HepG2 (cell line): ENCODE results near the gene CHD2. TPM values are rescaled to one million over a fixed set of nuclear protein-coding genes. Genes with fewer than 3 reads are reported as not detected.
A peak's percentile ranks its signal among the peaks of the same experiment; 100 is the strongest.

Source experiments
- ATF7 ChIP-seq, 2 experiments: fragments of 450-650 bp in 1 of 2; sonication (generic) in 1 of 2; formaldehyde crosslinking in 1 of 2; IDR thresholded peaks; 2 replicates each; pipeline versions ENCODE4 v1.4.0 to v1.6.1; 2016 to 2020; ENCODE audit warnings: antibody characterized with exemption in 1 of 2, mild to moderate bottlenecking in 1 of 2, missing genetic modification reagents in 1 of 2
- FLYWCH1 ChIP-seq: sonication (generic); formaldehyde crosslinking; IDR thresholded peaks from 2 replicates; pipeline ENCODE4 v1.8.1; 2023; ENCODE audit warnings: mild to moderate bottlenecking, missing genetic modification reagents
- GZF1 ChIP-seq: sonication (generic); formaldehyde crosslinking; IDR thresholded peaks from 2 replicates; pipeline ENCODE4 v1.5.1; 2020; ENCODE audit warnings: mild to moderate bottlenecking, missing genetic modification reagents
- HNF4A ChIP-seq: sonication (generic); formaldehyde crosslinking; IDR thresholded peaks from 2 replicates; pipeline ENCODE4 v1.4.0; 2020; ENCODE audit warnings: missing genetic modification reagents
- KLF11 ChIP-seq: IDR thresholded peaks from 2 replicates; pipeline ENCODE4 v1.6.1; 2016; ENCODE audit warnings: missing compliant biosample characterization
- MEIS2 ChIP-seq: sonication (generic); formaldehyde crosslinking; IDR thresholded peaks from 2 replicates; pipeline ENCODE4 v1.9.0; 2021; ENCODE audit warnings: mild to moderate bottlenecking, missing genetic modification reagents
- MLLT10 ChIP-seq: sonication (generic); formaldehyde crosslinking; IDR thresholded peaks from 2 replicates; pipeline ENCODE4 v1.4.0; 2020; ENCODE audit warnings: missing genetic modification reagents
- POLR2AphosphoS2 ChIP-seq: IDR thresholded peaks from 2 replicates; pipeline ENCODE4 v1.6.1; 2011; ENCODE audit warnings: low read depth, low read length, improper control_type of control experiment
- PTBP1 ChIP-seq: fragments of 200-400 bp; formaldehyde crosslinking; IDR thresholded peaks from 2 replicates; pipeline ENCODE4 v1.6.1; 2018; ENCODE audit warnings: low read length, low read depth; ENCODE audit not compliant: poor library complexity, severe bottlenecking
- RCOR2 ChIP-seq: IDR thresholded peaks from 2 replicates; pipeline ENCODE4 v1.6.1; 2016; ENCODE audit warnings: missing biosample characterization, missing genetic modification reagents
- SMARCC2 ChIP-seq: fragments of 450-650 bp; IDR thresholded peaks from 2 replicates; pipeline ENCODE4 v1.6.1; 2017; ENCODE audit warnings: antibody characterized with exemption, mild to moderate bottlenecking
- ZFX ChIP-seq: sonication (generic); formaldehyde crosslinking; IDR thresholded peaks from 2 replicates; pipeline ENCODE4 v1.4.0; 2020; ENCODE audit warnings: mild to moderate bottlenecking, low read depth, missing genetic modification reagents, moderate library complexity
- ZFY ChIP-seq: sonication (generic); formaldehyde crosslinking; IDR thresholded peaks from 2 replicates; pipeline ENCODE4 v1.4.0; 2020; ENCODE audit warnings: missing genetic modification reagents
- ZKSCAN5 ChIP-seq: sonication (generic); formaldehyde crosslinking; IDR thresholded peaks from 2 replicates; pipeline ENCODE4 v1.5.1; 2020; ENCODE audit warnings: mild to moderate bottlenecking, missing genetic modification reagents
- ZMYM3 ChIP-seq: sonication (generic); formaldehyde crosslinking; IDR thresholded peaks from 2 replicates; pipeline ENCODE4 v1.5.1; 2020; ENCODE audit warnings: mild to moderate bottlenecking, missing genetic modification reagents
- ZNF136 ChIP-seq: sonication (generic); formaldehyde crosslinking; IDR thresholded peaks from 2 replicates; pipeline ENCODE4 v1.8.1; 2022; ENCODE audit warnings: low read depth, mild to moderate bottlenecking, moderate library complexity, missing genetic modification reagents
- ZNF253 ChIP-seq: sonication (generic); formaldehyde crosslinking; IDR thresholded peaks from 2 replicates; pipeline ENCODE4 v1.8.0; 2022; ENCODE audit warnings: mild to moderate bottlenecking, missing genetic modification reagents, borderline replicate concordance
- ZNF354B ChIP-seq: sonication (generic); formaldehyde crosslinking; IDR thresholded peaks from 2 replicates; pipeline ENCODE4 v1.8.0; 2022; ENCODE audit warnings: mild to moderate bottlenecking, missing genetic modification reagents
- ZNF720 ChIP-seq: sonication (generic); formaldehyde crosslinking; IDR thresholded peaks from 2 replicates; pipeline ENCODE4 v1.4.0; 2020; ENCODE audit warnings: missing genetic modification reagents
- polyA plus RNA-seq, 8 experiments: library from polyadenylated mRNA; depleted of rRNA in 3 of 8; stranded (reverse) in 7 of 8; unstranded in 1 of 8; fragments of >200 nt; fragmentation: Illumina TruSeq in 4 of 8; extraction: Trizol in 4 of 8; gene quantifications; 2 replicates each; pipeline versions ENCODE4 v1.2.1 to v1.2.3, GENCODE V29; 2011 to 2016; ENCODE audit warnings: low read depth in 4 of 8, missing spikeins in 1 of 8, mixed read lengths in 1 of 8; ENCODE audit not compliant: insufficient read depth in 1 of 8
- total RNA-seq, 5 experiments: library from RNA; depleted of rRNA; stranded (reverse); fragments of >200 nt; fragmentation: Illumina TruSeq; extraction: Trizol; gene quantifications; 2 replicates each; pipeline ENCODE4 v1.2.3, GENCODE V29; 2016; ENCODE audit warnings: low read depth in 1 of 5
- TF ChIP-seq, protein P1 (sequence below): sonication (generic); formaldehyde crosslinking; IDR thresholded peaks from 2 replicates; pipeline ENCODE4 v1.9.0; 2022; ENCODE audit warnings: low read depth, missing genetic modification reagents
- TF ChIP-seq, protein P2 (sequence below): sonication (generic); formaldehyde crosslinking; conservative IDR thresholded peaks from 2 replicates; pipeline ENCODE4 v1.8.1; 2023; ENCODE audit warnings: missing genetic modification reagents
- TF ChIP-seq, protein P3 (sequence below): sonication (generic); formaldehyde crosslinking; IDR thresholded peaks from 2 replicates; pipeline ENCODE4 v1.5.1; 2020; ENCODE audit warnings: mild to moderate bottlenecking, missing genetic modification reagents
- TF ChIP-seq, protein P4 (sequence below): IDR thresholded peaks from 2 replicates; pipeline ENCODE4 v1.6.1; 2016; ENCODE audit warnings: low read depth, control low read depth

Gene CHD2
- total and polyA plus RNA-seq, 2 of the 13 experiments (the other 11 are each of a cell fraction or from before 2014, with no cell fraction given) = 54.0 to 54.1 TPM

DNA sequence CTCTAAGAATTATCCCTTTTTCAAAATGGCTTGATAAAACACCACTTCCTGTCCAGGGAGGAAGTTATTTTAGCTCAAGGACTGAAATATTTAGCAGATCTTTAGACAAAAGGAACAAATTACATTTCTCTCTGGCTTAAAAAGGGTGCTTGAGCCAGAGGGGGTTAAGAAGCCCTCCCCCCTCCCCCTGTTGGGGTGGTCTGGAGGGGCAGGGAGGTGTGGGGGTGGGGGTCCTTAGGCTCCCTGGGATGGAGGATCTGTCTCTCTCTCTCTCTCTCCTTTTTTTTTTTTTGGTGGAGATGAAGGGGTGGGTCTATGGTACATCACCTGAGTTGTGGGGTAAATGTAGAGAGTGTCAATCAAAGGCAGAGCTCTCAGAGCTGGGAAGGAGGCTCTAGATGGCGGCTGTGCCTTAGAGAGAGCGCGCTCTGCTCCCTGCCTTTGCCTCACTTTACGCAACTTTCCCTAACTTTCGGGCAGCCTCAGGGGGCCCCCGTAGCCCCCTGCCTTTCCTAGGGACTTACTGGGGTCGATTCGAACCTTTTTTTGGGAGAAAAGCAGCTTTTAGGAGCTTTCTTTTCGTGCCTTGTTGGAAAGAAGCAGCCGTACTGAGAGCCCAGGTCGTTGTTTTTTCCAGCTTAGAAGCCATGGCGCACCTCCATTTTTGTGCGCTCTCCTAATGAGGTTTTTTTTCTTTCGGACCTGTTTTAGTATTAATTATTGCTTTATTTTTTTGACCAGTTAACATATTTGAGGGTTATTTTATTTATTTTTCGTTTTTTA lies at the start of gene CHD2 (continued):
- TF ChIP-seq, protein P1, sequence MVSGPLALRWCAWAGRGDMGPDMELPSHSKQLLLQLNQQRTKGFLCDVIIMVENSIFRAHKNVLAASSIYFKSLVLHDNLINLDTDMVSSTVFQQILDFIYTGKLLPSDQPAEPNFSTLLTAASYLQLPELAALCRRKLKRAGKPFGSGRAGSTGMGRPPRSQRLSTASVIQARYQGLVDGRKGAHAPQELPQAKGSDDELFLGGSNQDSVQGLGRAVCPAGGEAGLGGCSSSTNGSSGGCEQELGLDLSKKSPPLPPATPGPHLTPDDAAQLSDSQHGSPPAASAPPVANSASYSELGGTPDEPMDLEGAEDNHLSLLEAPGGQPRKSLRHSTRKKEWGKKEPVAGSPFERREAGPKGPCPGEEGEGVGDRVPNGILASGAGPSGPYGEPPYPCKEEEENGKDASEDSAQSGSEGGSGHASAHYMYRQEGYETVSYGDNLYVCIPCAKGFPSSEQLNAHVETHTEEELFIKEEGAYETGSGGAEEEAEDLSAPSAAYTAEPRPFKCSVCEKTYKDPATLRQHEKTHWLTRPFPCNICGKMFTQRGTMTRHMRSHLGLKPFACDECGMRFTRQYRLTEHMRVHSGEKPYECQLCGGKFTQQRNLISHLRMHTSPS (CRISPR knock-in tag) = no peak
- TF ChIP-seq GZF1 (CRISPR knock-in tag) = no peak
- no peak for TF ChIP-seq ATF7 (IDR thresholded peaks at IDR 0.05)
- TF ChIP-seq ATF7 (CRISPR knock-in tag; IDR thresholded peaks at IDR 0.05) = no peak
- peak; percentile 88; the same call in 1 of the 2 replicates for TF ChIP-seq POLR2AphosphoS2
- no peak for TF ChIP-seq ZNF136
- no peak for TF ChIP-seq PTBP1
- no peak for TF ChIP-seq SMARCC2
- no peak for TF ChIP-seq ZKSCAN5
- no peak for TF ChIP-seq ZNF720 (CRISPR knock-in tag)
- TF ChIP-seq, protein P2, sequence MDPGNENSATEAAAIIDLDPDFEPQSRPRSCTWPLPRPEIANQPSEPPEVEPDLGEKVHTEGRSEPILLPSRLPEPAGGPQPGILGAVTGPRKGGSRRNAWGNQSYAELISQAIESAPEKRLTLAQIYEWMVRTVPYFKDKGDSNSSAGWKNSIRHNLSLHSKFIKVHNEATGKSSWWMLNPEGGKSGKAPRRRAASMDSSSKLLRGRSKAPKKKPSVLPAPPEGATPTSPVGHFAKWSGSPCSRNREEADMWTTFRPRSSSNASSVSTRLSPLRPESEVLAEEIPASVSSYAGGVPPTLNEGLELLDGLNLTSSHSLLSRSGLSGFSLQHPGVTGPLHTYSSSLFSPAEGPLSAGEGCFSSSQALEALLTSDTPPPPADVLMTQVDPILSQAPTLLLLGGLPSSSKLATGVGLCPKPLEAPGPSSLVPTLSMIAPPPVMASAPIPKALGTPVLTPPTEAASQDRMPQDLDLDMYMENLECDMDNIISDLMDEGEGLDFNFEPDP (CRISPR knock-in tag) = no peak
- TF ChIP-seq ZNF354B (CRISPR knock-in tag) = no peak
- no peak for TF ChIP-seq ZNF253 (CRISPR knock-in tag)
- no peak for TF ChIP-seq ZFY (CRISPR knock-in tag)
- TF ChIP-seq, protein P3, sequence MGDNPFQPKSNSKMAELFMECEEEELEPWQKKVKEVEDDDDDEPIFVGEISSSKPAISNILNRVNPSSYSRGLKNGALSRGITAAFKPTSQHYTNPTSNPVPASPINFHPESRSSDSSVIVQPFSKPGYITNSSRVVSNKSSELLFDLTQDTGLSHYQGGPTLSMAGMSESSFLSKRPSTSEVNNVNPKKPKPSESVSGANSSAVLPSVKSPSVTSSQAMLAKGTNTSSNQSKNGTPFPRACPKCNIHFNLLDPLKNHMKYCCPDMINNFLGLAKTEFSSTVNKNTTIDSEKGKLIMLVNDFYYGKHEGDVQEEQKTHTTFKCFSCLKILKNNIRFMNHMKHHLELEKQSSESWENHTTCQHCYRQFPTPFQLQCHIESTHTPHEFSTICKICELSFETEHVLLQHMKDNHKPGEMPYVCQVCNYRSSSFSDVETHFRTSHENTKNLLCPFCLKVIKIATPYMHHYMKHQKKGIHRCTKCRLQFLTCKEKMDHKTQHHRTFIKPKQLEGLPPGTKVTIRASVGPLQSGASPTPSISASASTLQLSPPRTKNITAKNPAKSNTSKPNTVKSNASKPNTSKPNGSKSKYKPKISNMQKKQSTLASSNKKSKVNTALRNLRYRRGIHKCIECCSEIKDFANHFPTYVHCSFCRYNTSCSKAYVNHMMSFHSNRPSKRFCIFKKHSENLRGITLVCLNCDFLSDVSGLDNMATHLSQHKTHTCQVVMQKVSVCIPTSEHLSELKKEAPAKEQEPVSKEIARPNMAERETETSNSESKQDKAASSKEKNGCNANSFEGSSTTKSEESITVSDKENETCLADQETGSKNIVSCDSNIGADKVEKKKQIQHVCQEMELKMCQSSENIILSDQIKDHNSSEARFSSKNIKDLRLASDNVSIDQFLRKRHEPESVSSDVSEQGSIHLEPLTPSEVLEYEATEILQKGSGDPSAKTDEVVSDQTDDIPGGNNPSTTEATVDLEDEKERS (CRISPR knock-in tag) = no peak
- TF ChIP-seq MLLT10 (CRISPR knock-in tag) = no peak
- TF ChIP-seq MEIS2 (CRISPR knock-in tag) = peak; percentile 91
- TF ChIP-seq KLF11 (CRISPR knock-in tag) = no peak
- TF ChIP-seq RCOR2 (CRISPR knock-in tag) = no peak; the same call in 1 of the 2 replicates
- no peak for TF ChIP-seq ZFX
- TF ChIP-seq HNF4A = no peak
- TF ChIP-seq FLYWCH1 (CRISPR knock-in tag) = no peak
- no peak for TF ChIP-seq ZMYM3 (CRISPR knock-in tag)
- TF ChIP-seq, protein P4, sequence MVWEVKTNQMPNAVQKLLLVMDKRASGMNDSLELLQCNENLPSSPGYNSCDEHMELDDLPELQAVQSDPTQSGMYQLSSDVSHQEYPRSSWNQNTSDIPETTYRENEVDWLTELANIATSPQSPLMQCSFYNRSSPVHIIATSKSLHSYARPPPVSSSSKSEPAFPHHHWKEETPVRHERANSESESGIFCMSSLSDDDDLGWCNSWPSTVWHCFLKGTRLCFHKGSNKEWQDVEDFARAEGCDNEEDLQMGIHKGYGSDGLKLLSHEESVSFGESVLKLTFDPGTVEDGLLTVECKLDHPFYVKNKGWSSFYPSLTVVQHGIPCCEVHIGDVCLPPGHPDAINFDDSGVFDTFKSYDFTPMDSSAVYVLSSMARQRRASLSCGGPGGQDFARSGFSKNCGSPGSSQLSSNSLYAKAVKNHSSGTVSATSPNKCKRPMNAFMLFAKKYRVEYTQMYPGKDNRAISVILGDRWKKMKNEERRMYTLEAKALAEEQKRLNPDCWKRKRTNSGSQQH = no peak
